Hepatocyte (in vitro differentiated cells): ENCODE data around the gene ZNF595. TPM values are rescaled to one million over a fixed set of nuclear protein-coding genes. Genes with fewer than 3 reads are reported as not detected.

Experiments
- DNase-seq: peaks from one replicate; pipeline ENCODE4 v3.0.0-alpha.2; 2016; ENCODE audit warnings: low spot score
- H2AFZ ChIP-seq: fragments of 200-600 bp; sonication (generic); 2 replicates; pipeline ENCODE4 v1.6.0; 2016; ENCODE audit warnings: antibody characterized with exemption, mild to moderate bottlenecking
- H3K27ac ChIP-seq: fragments of 200-600 bp; sonication (generic); 2 replicates; pipeline ENCODE4 v1.5.1; 2016; ENCODE audit warnings: mild to moderate bottlenecking
- H3K27me3 ChIP-seq: fragments of 200-600 bp; sonication (generic); 2 replicates; pipeline ENCODE4 v1.6.1; 2016
- H3K36me3 ChIP-seq: fragments of 200-600 bp; sonication (generic); replicated peaks from 2 replicates; pipeline ENCODE4 v1.5.1; 2016; ENCODE audit warnings: low read depth; ENCODE audit not compliant: insufficient read depth
- H3K4me1 ChIP-seq: fragments of 200-600 bp; sonication (generic); 2 replicates; pipeline ENCODE4 v1.5.1; 2016; ENCODE audit warnings: mild to moderate bottlenecking, moderate library complexity; ENCODE audit not compliant: insufficient read depth
- H3K4me2 ChIP-seq: fragments of 200-600 bp; sonication (generic); 2 replicates; pipeline ENCODE4 v1.6.0; 2016
- H3K4me3 ChIP-seq: fragments of 200-600 bp; sonication (generic); 2 replicates; pipeline ENCODE4 v1.5.1; 2016; ENCODE audit warnings: mild to moderate bottlenecking
- H3K79me2 ChIP-seq: fragments of 200-600 bp; sonication (generic); 2 replicates; pipeline ENCODE4 v1.6.0; 2017; ENCODE audit warnings: mild to moderate bottlenecking
- H3K9me2 ChIP-seq: fragments of 200-600 bp; sonication (generic); replicated peaks from 2 replicates; pipeline ENCODE4 v1.6.0; 2017; ENCODE audit warnings: mild to moderate bottlenecking; ENCODE audit not compliant: insufficient read depth
- H3K9me3 ChIP-seq: fragments of 200-600 bp; sonication (generic); 2 replicates; pipeline ENCODE4 v1.5.1; 2016; ENCODE audit warnings: low read depth, mild to moderate bottlenecking
- H4K20me1 ChIP-seq: fragments of 200-600 bp; sonication (generic); 2 replicates; pipeline ENCODE4 v1.6.0; 2016; ENCODE audit warnings: mild to moderate bottlenecking; ENCODE audit not compliant: insufficient read depth, poor library complexity, severe bottlenecking
- EZH2 ChIP-seq: fragments of 200-600 bp; sonication (generic); IDR thresholded peaks from 2 replicates; pipeline ENCODE4 v1.6.1; 2016; ENCODE audit warnings: antibody characterized with exemption, mild to moderate bottlenecking, borderline replicate concordance
- EZH2phosphoT487 ChIP-seq: fragments of 200-600 bp; sonication (generic); IDR thresholded peaks from one replicate; pipeline ENCODE4 v1.6.1; 2018; ENCODE audit warnings: antibody characterized with exemption, mild to moderate bottlenecking, low read depth, moderate library complexity; ENCODE audit not compliant: unreplicated experiment, severe bottlenecking
- WGBS: methylation state at CpG from one replicate; pipeline ENCODE4 v1.1.6; 2016; ENCODE audit warnings: low lambda C conversion rate; ENCODE audit errors: missing lambda C conversion rate; 5-methylcytosine and 5-hydroxymethylcytosine counted together
- polyA plus RNA-seq: library from polyadenylated mRNA; unstranded; fragments of >200 nt; fragmentation: Nextera tagmentation; extraction: Ambion mirVana; gene quantifications from 2 replicates; pipeline ENCODE4 v1.2.1, GENCODE V29; 2016
- total RNA-seq: library from RNA; depleted of rRNA; stranded (reverse); fragments of >200 nt; gene quantifications from 2 replicates; pipeline ENCODE4 v1.2.3, GENCODE V29; 2014
- TF ChIP-seq, protein P1 (sequence below): fragments of 200-600 bp; sonication (generic); IDR thresholded peaks from 2 replicates; pipeline ENCODE4 v1.5.1; 2016; ENCODE audit warnings: antibody characterized with exemption, mild to moderate bottlenecking; ENCODE audit not compliant: poor library complexity

Gene ZNF595
- total and polyA plus RNA-seq, 2 experiments from 2014 or later, result 4.2 to 11.3 TPM

- Histone ChIP-seq H3K9me2 (no peaks in the 10 kb centered on the region), H3K79me2 (peaks cover 42% of the 10 kb centered on the region), H3K27ac (no peak overlapping the region), H3K4me2 (no peak overlapping the region), H3K27me3 (no peaks in the 10 kb centered on the region), H2AFZ (no peak overlapping the region), H4K20me1 (no peaks in the 10 kb centered on the region), H3K36me3 (peaks cover 22% of the 10 kb centered on the region), H3K9me3 (peaks cover 41% of the 10 kb centered on the region), H3K4me3 (no peak overlapping the region), H3K4me1 (no peaks in the 10 kb centered on the region)
- TF ChIP-seq, protein P1, sequence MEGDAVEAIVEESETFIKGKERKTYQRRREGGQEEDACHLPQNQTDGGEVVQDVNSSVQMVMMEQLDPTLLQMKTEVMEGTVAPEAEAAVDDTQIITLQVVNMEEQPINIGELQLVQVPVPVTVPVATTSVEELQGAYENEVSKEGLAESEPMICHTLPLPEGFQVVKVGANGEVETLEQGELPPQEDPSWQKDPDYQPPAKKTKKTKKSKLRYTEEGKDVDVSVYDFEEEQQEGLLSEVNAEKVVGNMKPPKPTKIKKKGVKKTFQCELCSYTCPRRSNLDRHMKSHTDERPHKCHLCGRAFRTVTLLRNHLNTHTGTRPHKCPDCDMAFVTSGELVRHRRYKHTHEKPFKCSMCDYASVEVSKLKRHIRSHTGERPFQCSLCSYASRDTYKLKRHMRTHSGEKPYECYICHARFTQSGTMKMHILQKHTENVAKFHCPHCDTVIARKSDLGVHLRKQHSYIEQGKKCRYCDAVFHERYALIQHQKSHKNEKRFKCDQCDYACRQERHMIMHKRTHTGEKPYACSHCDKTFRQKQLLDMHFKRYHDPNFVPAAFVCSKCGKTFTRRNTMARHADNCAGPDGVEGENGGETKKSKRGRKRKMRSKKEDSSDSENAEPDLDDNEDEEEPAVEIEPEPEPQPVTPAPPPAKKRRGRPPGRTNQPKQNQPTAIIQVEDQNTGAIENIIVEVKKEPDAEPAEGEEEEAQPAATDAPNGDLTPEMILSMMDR, result no peak
- TF ChIP-seq EZH2phosphoT487 (no peak), EZH2 (no peak)
- DNase-seq, result no peak
- WGBS, result no CpG with 5 or more reads among the region's 1 CpG
Measured at GRCh38 chr4:132483-132882, 79.4 kb downstream of the ZNF595 start.

Other genes with a start within 250 kb of the ZNF595 start
- gene ZNF718, start 71.2 kb downstream of the ZNF595 start, total RNA-seq, result 4.2 and 4.7 TPM in 2 replicates
- 2.3 and 2.5 TPM in 2 replicates for gene ZNF718, start 71.2 kb downstream of the ZNF595 start, polyA plus RNA-seq